Stimulated activated CD8-positive, alpha-beta memory T cell treated with anti-CD3 and anti-CD28 coated beads, Interleukin-7, amount 100 ng/mL, for 4 hours (primary cell): ENCODE results near the gene NOL8.

Experiments used
- DNase-seq, 2 donors: peaks; one replicate each; pipeline ENCODE4 v3.0.0-alpha.2; 2020; ENCODE audit warnings: low read depth in 2 of 2

NOL8 gene

GRCh38 chr9:92312887-92313623 is 12.1 kb downstream of the NOL8 start:
- no peak for DNase-seq

- DNase-seq, result no peak
Observed at GRCh38 chr9:92310562-92310961, 14.6 kb downstream of the NOL8 start.

GRCh38 chr9:92308893-92309292 is 16.3 kb downstream of the NOL8 start:
- no peak for DNase-seq

GRCh38 chr9:92300936-92301335 is 24.2 kb downstream of the NOL8 start:
- DNase-seq, result no peak

GRCh38 chr9:92299116-92299515 is 26.0 kb downstream of the NOL8 start:
- DNase-seq, result no peak

GRCh38 chr9:92298036-92298435 is 27.1 kb downstream of the NOL8 start:
- DNase-seq, result no peak

GRCh38 chr9:92297611-92298010 is 27.5 kb downstream of the NOL8 start:
- DNase-seq, result no peak

GRCh38 chr9:92295827-92296258 is 29.3 kb downstream of the NOL8 start:
- no peak for DNase-seq

GRCh38 chr9:92295240-92295790 is 29.8 kb downstream of the NOL8 start:
- DNase-seq, result no peak

GRCh38 chr9:92294297-92294676 is 30.9 kb downstream of the NOL8 start:
- DNase-seq, result no peak

GRCh38 chr9:92293452-92294296 is 31.5 kb downstream of the NOL8 start, which contains the start of gene IARS1:
Gene IARS1, minus strand, starts transcription at chr9:92293697. Its CDS starts 4,278 bp downstream, at chr9:92289419.
- peak; percentile 98 to 99 for DNase-seq

- no peak for DNase-seq
Observed at GRCh38 chr9:92293075-92293354, 32.1 kb downstream of the NOL8 start.

GRCh38 chr9:92292338-92293074 is 32.6 kb downstream of the NOL8 start:
- DNase-seq, result no peak

GRCh38 chr9:92291577-92291976 is 33.6 kb downstream of the NOL8 start:
- no peak for DNase-seq

GRCh38 chr9:92290785-92291429 is 34.2 kb downstream of the NOL8 start:
- no peak for DNase-seq

GRCh38 chr9:92289708-92290390 is 35.3 kb downstream of the NOL8 start:
- no peak for DNase-seq

- no peak for DNase-seq
Observed at GRCh38 chr9:92279302-92279701, 45.8 kb downstream of the NOL8 start.

- DNase-seq, result no peak
Observed at GRCh38 chr9:92278110-92278509, 47.0 kb downstream of the NOL8 start.

- no peak for DNase-seq
Observed at GRCh38 chr9:92276331-92277032, 48.7 kb downstream of the NOL8 start.

GRCh38 chr9:92275541-92275940 is 49.6 kb downstream of the NOL8 start:
- no peak for DNase-seq
